ENCODE measurements around the gene TNFRSF1B. TPM values are rescaled to one million over a fixed set of nuclear protein-coding genes. Genes with fewer than 3 reads are reported as not detected.

The TNFRSF1B gene
- total RNA-seq, 2 donors from 2014 or later: 58.7 to 59.7 TPM

DNA sequence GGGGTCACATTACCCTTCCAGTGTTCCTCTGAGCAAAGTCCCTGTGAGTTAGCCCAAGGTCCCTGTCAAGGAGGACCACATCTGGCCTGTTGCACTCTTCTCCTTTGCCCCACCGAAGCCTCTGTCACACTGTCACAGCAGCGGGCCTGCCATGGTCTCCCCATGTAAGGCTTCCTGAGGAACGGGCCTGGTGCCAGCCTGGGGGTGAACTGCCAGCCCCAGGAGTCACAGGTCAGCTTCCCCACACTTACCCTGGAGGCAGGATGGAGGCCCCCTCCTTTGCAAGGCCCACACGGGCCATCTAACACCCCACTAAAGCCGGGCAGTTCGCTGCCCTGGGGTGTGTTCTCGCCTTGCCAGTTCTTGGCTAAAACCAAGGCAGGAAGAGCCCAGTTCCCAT, 14.1 kb downstream of the TNFRSF1B start:
- Histone ChIP-seq H3K9me3 (no peaks in the 10 kb centered on the region), H3K36me3 (no peaks in the 10 kb centered on the region), H3K27ac (peak overlapping the region in 1 of 2 donors; percentile 34), H3K4me3 (no peak overlapping the region), H3K4me1 (ENCODE audit: control insufficient read depth in 1 of 2, low read depth in 2 of 2) (peaks cover 10 to 39% of the 10 kb centered on the region in 2 donors), H3K27me3 (replicated peaks; ENCODE audit: insufficient read depth) (no peaks in the 10 kb centered on the region)
- no peak for DNase-seq (ENCODE audit: low spot score)
- TF ChIP-seq CTCF (IDR thresholded peaks at IDR 0.05): no peak
- ATAC-seq (ENCODE audit: insufficient number of reproducible peaks, low FRiP score, low read depth): no peak

DNA sequence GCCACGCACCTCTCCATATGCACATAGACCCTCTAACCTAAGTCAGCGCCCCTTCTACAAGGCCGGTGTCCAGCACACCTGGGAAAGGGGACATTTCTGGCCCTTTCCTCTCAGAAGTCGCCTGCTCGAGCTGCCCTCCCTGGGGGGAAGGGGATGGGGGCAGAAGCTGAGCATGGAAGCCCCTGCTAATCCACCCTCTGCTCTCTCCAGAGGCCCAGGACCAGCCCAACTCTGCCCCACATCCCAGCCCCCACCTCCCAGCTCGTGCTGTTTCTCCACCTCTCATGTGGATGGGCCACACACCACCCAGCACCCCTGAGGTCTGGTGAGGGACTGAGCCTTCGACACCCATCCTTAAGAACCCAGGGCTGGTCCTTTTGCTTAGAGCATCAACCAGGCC, 14.8 kb downstream of the TNFRSF1B start:
- no peak for ATAC-seq (ENCODE audit: insufficient number of reproducible peaks, low FRiP score, low read depth)
- Histone ChIP-seq H3K4me3 (no peak overlapping the region), H3K27me3 (replicated peaks; ENCODE audit: insufficient read depth) (no peaks in the 10 kb centered on the region), H3K4me1 (ENCODE audit: control insufficient read depth in 1 of 2, low read depth in 2 of 2) (peaks cover 10 to 41% of the 10 kb centered on the region in 2 donors), H3K9me3 (no peaks in the 10 kb centered on the region), H3K27ac (no peak overlapping the region), H3K36me3 (no peaks in the 10 kb centered on the region)
- TF ChIP-seq CTCF (IDR thresholded peaks at IDR 0.05): no peak
- no peak for DNase-seq (ENCODE audit: low spot score)

- no peak for TF ChIP-seq CTCF (IDR thresholded peaks at IDR 0.05)
- Histone ChIP-seq H3K27me3 (replicated peaks; ENCODE audit: insufficient read depth) (no peaks in the 10 kb centered on the region), H3K9me3 (no peaks in the 10 kb centered on the region), H3K36me3 (no peaks in the 10 kb centered on the region), H3K4me1 (ENCODE audit: control insufficient read depth in 1 of 2, low read depth in 2 of 2) (peaks cover 10 to 41% of the 10 kb centered on the region in 2 donors), H3K27ac (no peak overlapping the region), H3K4me3 (no peak overlapping the region)
- DNase-seq (ENCODE audit: low spot score) (no peak), ATAC-seq (ENCODE audit: insufficient number of reproducible peaks, low FRiP score, low read depth) (no peak)
These were observed 15.7 kb downstream of the TNFRSF1B start for GRCh38 chr1:12182410-12182984.

DNA sequence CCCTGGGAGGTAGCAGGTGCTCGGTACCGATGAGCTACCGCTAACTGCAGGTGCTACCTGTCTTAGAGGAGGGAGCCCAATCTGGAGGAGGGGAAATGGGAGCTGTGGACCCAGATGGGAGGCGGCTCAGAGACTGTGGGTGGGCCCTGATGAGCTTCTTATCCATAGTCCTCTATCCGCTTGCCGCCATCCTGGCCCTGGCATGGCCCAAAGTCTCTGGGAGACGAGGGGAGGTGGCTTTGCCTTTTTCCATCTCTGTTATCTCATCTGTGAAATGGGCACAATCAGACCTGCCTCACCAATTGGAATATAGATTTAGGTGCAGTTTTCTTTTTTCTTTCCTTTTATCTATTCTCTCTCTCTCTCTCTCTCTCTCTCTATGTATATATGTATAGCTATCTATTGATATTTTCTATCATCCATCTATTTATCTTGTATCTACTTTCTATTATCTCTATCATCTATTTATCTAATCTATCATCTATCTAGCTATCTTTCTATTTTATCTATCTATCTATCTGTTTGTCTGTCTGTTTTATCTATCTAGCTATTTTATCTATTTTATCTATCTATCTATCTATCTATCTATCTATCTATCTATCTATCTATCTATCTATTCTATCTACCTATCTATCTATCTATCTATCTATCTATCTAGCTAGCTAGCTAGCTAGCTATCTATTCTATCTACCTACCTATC, 16.5 kb downstream of the TNFRSF1B start:
- H3K4me3 ChIP-seq: no peak overlapping the region
- no peaks in the 10 kb centered on the region for H3K36me3 ChIP-seq
- H3K4me1 ChIP-seq (ENCODE audit: control insufficient read depth in 1 of 2, low read depth in 2 of 2): peaks cover 10 to 38% of the 10 kb centered on the region in 2 donors
- no peak for TF ChIP-seq CTCF (IDR thresholded peaks at IDR 0.05)
- ATAC-seq (ENCODE audit: insufficient number of reproducible peaks, low FRiP score, low read depth) (no peak), DNase-seq (ENCODE audit: low spot score) (no peak)
- H3K27ac ChIP-seq: peak overlapping the region in 1 of 2 donors; percentile 54
- H3K9me3 ChIP-seq: no peaks in the 10 kb centered on the region
- no peaks in the 10 kb centered on the region for H3K27me3 ChIP-seq (replicated peaks; ENCODE audit: insufficient read depth)

DNA sequence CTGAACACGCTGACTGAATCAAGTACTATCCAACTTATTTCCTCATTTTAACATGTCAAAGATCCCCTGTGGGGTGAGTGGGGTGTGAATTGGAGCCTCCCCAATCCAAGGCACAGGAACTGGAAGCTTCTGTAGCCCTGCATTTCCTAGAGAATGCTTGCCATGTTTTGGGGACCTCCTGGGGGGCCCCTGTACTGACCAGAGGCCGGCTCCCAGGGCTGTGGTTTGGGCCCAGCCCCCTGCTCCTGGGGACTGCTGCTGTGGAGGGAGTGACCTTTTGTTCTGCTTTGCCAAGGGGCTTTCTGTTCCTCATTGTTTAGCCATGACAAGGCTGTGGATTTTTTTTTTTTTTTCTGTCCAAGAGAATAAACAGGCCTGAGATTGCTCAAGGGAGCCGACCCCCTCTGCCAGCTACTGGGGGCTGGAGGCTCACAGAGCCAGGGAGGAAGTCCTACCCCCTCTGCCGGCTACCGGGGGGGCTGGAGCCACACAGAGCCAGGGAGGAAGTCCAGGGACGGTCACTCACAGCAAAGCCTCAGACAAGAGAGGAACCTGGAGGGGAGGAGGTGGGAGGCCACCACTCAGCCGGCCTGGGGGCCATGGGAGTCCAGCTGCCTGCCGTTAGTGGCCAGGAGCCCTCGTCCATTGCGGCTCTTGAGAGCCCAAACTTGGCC, 17.4 kb downstream of the TNFRSF1B start:
- Histone ChIP-seq H3K4me3 (no peak overlapping the region), H3K27me3 (replicated peaks; ENCODE audit: insufficient read depth) (no peaks in the 10 kb centered on the region), H3K4me1 (ENCODE audit: control insufficient read depth in 1 of 2, low read depth in 2 of 2) (peaks cover 10 to 41% of the 10 kb centered on the region in 2 donors), H3K36me3 (no peaks in the 10 kb centered on the region), H3K27ac (peak overlapping the region; percentile 26 to 54), H3K9me3 (no peaks in the 10 kb centered on the region)
- TF ChIP-seq CTCF (IDR thresholded peaks at IDR 0.05): no peak
- DNase-seq (ENCODE audit: low spot score) (peak; percentile 28), ATAC-seq (ENCODE audit: insufficient number of reproducible peaks, low FRiP score, low read depth) (peak; percentile 57)

Measured in thoracic aorta (tissue), 2 donors.